ENCODE measurements around the gene XCL2. TPM values are rescaled to one million over a fixed set of nuclear protein-coding genes. Genes with fewer than 3 reads are reported as not detected.

Gene XCL2
- total RNA-seq, 1 donor from 2014 or later = not detected

- no peak for DNase-seq (ENCODE audit: low spot score)
These were observed 30.0 kb downstream of the XCL2 start for GRCh38 chr1:168513656-168514404.

- no peak for DNase-seq (ENCODE audit: low spot score)
These were observed 30.8 kb downstream of the XCL2 start for GRCh38 chr1:168512864-168513595.

GRCh38 chr1:168509875-168510791 lies 33.7 kb downstream of the XCL2 start:
- no peak for DNase-seq (ENCODE audit: low spot score)

GRCh38 chr1:168509210-168509609 lies 34.6 kb downstream of the XCL2 start:
- DNase-seq (ENCODE audit: low spot score) = no peak

GRCh38 chr1:168507828-168508227 lies 36.0 kb downstream of the XCL2 start:
- no peak for DNase-seq (ENCODE audit: low spot score)

- DNase-seq (ENCODE audit: low spot score) = no peak
These were observed 36.6 kb downstream of the XCL2 start for GRCh38 chr1:168507231-168507630.

- DNase-seq (ENCODE audit: low spot score) = no peak
These were observed 37.5 kb downstream of the XCL2 start for GRCh38 chr1:168506204-168506819.

- no peak for DNase-seq (ENCODE audit: low spot score)
These were observed 38.8 kb downstream of the XCL2 start for GRCh38 chr1:168505006-168505405.

- peak; percentile 49 for DNase-seq (ENCODE audit: low spot score)
These were observed 39.5 kb downstream of the XCL2 start for GRCh38 chr1:168504064-168504837.

- no peak for DNase-seq (ENCODE audit: low spot score)
These were observed 44.1 kb downstream of the XCL2 start for GRCh38 chr1:168499688-168500049.

- no peak for DNase-seq (ENCODE audit: low spot score)
These were observed 44.7 kb downstream of the XCL2 start for GRCh38 chr1:168498956-168499687.

- DNase-seq (ENCODE audit: low spot score) = peak; percentile 21
These were observed 45.6 kb downstream of the XCL2 start for GRCh38 chr1:168498159-168498631.

GRCh38 chr1:168497376-168497950 lies 46.3 kb downstream of the XCL2 start:
- DNase-seq (ENCODE audit: low spot score) = no peak

GRCh38 chr1:168491527-168492164 lies 52.2 kb downstream of the XCL2 start:
- DNase-seq (ENCODE audit: low spot score) = no peak

Other genes starting within 250 kb of the XCL2 start
- 1.6 TPM for gene XCL1, start 32.6 kb upstream of the XCL2 start, total RNA-seq
- gene DPT, start 185.2 kb upstream of the XCL2 start, total RNA-seq = 30.7 TPM

Data from mucosa of gallbladder (tissue), 1 donor.